Left lobe of liver (tissue), 2 donors: ENCODE data around the gene PHTF2. TPM values are rescaled to one million over a fixed set of nuclear protein-coding genes. Genes with fewer than 3 reads are reported as not detected.
A peak's percentile ranks its signal among the peaks of the same experiment; 100 is the strongest.
"Not testable (repeated sequence)": the region's sequence is repeated elsewhere in the genome, so short reads cannot be mapped to it uniquely, and the experiment has no call there.

ENCODE experiments used
- ATAC-seq: fragments of 200-7000 bp; cut with Tn5 transposase; one replicate; pipeline ENCODE4 v1.9.1; 2020; ENCODE audit warnings: mild to moderate bottlenecking, moderate library complexity
- DNase-seq: peaks from one replicate; pipeline ENCODE4 v3.0.0-alpha.2; 2020; ENCODE audit warnings: low spot score
- total RNA-seq: library from RNA; stranded (reverse); gene quantifications from one replicate; pipeline ENCODE4 v1.2.1, GENCODE V29; 2021
- donor health status: DM: no; HTN: no; CAD: no; lungs with moderate emphysema.
- donor health status: DM: no; HTN: yes; CAD: no.

Gene PHTF2
- total RNA-seq, 1 donor from 2014 or later = 3.3 TPM

- not testable (repeated sequence) for ATAC-seq, DNase-seq
Measured at GRCh38 chr7:77873416-77874327, 75.1 kb downstream of the PHTF2 start.

- ATAC-seq = no peak
- DNase-seq = no peak
Measured at GRCh38 chr7:77877791-77878190, 79.2 kb downstream of the PHTF2 start.

- no peak for DNase-seq
- ATAC-seq = no peak
Measured at GRCh38 chr7:77878500-77878899, 79.9 kb downstream of the PHTF2 start.

DNA sequence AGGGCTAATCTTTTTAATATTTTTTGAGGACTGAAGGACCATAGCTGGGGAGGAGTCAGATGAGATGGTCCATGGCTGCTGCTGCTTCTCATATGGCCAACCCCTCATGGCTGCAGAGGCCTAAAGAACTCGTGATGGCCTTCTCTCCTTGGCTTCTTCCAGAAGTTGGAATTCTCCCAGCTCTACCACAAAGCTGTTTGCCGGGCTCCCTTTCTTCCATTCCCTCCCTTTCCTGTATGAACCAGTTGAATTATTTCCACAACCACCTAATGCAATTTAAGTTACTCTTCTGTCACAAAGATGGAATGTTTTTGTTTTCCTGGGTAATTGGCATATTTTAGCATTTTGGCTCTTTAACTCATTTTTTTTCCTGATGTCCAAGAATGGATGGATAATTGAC is 80.7 kb downstream of the PHTF2 start:
- ATAC-seq (no peak), DNase-seq (no peak)

- ATAC-seq (no peak), DNase-seq (no peak)
Measured at GRCh38 chr7:77881871-77882270, 83.3 kb downstream of the PHTF2 start.

DNA sequence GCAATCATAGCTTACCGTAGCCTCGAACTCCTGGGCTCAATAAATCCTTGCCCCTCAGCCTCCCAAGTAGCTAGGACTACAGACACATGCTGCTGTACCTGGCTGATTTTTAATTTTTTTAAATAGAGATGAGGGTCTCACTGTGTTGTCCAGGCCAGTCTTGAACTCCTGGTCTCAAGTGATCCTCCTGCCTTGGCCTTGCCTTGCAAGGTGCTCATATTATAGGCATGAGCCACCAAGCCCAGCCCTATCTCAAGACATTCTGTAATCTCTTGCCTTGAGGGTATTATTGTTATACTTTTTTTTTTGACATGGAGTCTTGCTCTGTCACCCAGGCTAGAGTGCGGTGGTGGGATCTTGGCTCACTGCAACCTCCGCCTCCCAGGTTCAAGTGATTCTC is 86.6 kb downstream of the PHTF2 start:
- DNase-seq (no peak), ATAC-seq (no peak)

- DNase-seq = no peak
- no peak for ATAC-seq
Measured at GRCh38 chr7:77887567-77887966, 89.0 kb downstream of the PHTF2 start.

DNA sequence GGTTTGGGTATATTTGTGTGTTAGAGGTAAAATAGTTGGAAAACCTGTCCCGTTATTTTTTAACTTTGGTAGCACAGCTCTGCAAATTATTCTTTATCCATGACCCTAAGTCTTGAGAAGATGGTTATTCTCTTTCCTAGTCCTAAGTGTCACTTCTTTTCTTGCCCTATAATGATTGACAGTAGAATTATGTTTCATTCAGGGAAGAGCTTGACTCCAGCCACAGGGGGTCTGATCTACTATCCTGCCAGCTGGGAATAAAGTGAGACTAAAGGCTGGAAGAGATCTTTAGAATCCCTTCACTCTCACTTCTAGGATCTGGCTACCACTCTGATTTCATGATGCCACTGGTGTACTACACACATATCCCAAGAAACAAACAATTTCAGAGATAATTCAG is 90.4 kb downstream of the PHTF2 start:
- DNase-seq (no peak), ATAC-seq (no peak)

- DNase-seq (no peak), ATAC-seq (no peak)
Measured at GRCh38 chr7:77893813-77894212, 95.2 kb downstream of the PHTF2 start.

DNA sequence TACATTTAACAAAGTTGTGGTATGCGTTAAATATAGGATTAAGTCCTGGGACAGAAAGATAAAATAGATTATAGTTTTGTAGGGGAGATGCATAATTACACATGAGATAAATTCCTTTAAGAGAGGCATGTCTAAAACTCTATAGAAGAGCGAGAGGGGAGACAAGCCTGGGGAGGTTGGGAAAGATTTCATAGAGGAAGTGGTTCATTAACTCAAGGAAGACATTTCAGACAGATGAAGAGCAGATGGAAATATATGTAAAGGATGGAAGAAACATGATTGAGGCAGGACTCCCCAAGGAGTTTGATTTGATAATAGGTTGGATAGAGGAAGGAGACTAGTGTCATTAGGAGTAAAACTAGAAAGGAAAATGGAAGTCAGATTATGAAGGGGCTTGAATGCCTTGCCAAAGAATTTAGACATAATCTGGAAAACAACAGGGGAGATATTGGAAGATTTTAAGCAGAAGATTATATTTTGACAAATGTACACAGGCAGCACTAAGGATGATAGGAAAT is 96.1 kb downstream of the PHTF2 start:
- ATAC-seq (no peak), DNase-seq (no peak)

DNA sequence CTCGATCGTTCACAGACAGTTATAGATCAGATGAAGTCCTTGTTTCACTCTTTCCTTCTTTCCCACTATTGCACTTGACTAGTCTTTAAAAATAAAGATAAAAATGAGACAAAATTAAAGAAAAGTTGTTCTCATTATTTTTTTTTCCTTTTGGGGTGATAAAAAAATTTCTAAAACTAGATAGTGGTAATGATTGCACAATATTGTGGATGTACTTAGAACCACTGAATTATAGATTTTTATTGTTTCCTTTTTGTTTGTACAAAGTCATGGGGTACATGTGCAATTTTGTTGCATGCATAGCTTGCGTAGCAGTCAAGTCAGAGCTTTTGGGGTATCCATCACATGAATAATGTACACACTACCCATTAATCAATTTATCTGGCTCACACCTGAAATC is 97.3 kb downstream of the PHTF2 start:
- no peak for ATAC-seq
- no peak for DNase-seq

DNA sequence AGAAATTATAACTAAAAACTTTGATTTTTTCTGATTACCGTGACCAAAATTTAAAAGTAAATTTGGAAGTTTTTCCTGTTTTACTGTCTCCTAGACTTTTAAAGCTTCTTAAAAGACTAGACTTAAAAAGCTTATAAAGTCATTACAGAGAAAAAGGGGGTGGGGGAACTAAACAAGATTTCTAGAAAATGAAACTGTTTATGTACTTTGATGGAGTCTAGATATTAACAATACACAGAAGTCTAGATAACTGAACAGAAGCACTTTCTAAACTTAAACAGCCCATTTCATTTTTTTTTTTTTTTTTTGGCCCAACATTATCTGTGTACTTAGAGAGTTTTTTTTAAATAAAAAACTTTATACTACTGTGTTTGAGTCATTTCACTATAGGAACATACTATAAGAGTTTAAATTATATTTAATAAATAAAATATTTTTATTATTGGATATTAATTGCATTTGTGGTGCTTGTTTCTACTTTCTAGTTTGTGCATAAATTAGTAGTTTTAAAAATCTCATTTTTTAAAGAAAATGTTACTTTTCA is 98.5 kb downstream of the PHTF2 start:
- DNase-seq = no peak
- no peak for ATAC-seq

DNA sequence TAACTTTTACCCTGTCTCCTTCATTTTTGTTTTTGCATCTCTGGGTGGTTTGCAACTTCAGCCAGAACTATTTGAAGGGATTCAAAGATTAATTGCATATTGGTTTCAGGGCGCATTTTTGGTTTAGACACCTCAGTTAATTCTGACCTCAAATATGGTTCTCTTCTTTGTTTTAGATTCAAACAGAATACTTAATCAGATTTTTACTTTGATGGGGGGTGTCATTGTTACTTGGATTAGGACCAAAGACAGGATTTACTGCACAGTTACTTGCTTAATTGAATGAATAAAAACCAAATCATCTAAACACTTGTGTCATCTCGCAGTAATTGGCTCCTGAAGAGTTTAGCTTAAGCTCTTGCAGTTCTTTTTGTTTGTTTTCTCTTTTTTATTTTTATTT is 100.9 kb downstream of the PHTF2 start:
- ATAC-seq (no peak), DNase-seq (no peak)

- ATAC-seq (peak; percentile 55), DNase-seq (no peak)
Measured at GRCh38 chr7:77903597-77903996, 105.0 kb downstream of the PHTF2 start.

- DNase-seq = no peak
Measured at GRCh38 chr7:77904252-77904651, 105.7 kb downstream of the PHTF2 start.

DNA sequence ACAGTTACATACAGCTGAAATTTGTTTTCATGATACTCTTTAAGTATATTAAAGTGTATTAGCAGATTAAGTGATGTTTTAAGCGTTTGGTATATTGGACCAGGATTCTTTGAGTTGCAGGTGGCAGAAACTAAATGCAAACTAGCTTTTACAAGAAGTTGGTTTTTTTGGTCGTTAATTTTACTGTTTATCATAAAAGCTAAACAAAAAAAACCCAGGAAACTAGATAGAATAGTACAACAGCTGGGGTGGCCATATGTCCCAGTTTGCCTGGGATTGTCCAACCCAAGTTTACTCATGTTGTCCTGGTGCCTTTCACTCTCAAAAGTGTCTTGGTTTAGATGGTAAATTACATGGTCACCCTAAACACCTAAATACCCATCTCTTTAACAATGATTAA is 108.7 kb downstream of the PHTF2 start:
- DNase-seq = no peak
- ATAC-seq = no peak

More at GRCh38 chr7:77904252-77904651, 105.7 kb downstream of the PHTF2 start:
- no peak for ATAC-seq

- ATAC-seq (no peak), DNase-seq (no peak)
Measured at GRCh38 chr7:77908664-77909063, 110.1 kb downstream of the PHTF2 start.

DNA sequence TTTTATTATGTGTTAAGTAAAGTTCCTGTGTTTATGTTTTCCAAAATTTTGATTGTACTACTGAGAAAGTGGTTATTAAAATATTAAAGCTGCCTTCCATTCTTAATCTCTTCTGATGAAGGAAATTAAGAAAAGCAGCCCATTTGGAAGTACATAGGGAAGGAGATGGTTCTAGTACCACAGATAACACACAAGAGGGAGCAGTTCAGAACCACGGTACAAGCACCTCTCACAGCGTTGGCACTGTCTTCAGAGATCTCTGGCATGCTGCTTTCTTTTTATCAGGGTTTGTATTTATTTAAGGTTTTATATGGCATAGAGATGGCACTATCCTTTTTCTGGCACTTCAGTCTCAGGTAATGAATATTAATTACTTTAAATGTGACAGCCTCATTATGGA is 111.6 kb downstream of the PHTF2 start:
- peak; percentile 77 for ATAC-seq

GRCh38 chr7:77912293-77912692 is 113.7 kb downstream of the PHTF2 start:
- no peak for DNase-seq
- ATAC-seq = no peak

More for the DNA sequence above, 111.6 kb downstream of the PHTF2 start:
- DNase-seq = no peak

- no peak for ATAC-seq
- DNase-seq = no peak
Measured at GRCh38 chr7:77913977-77914607, 115.5 kb downstream of the PHTF2 start.

DNA sequence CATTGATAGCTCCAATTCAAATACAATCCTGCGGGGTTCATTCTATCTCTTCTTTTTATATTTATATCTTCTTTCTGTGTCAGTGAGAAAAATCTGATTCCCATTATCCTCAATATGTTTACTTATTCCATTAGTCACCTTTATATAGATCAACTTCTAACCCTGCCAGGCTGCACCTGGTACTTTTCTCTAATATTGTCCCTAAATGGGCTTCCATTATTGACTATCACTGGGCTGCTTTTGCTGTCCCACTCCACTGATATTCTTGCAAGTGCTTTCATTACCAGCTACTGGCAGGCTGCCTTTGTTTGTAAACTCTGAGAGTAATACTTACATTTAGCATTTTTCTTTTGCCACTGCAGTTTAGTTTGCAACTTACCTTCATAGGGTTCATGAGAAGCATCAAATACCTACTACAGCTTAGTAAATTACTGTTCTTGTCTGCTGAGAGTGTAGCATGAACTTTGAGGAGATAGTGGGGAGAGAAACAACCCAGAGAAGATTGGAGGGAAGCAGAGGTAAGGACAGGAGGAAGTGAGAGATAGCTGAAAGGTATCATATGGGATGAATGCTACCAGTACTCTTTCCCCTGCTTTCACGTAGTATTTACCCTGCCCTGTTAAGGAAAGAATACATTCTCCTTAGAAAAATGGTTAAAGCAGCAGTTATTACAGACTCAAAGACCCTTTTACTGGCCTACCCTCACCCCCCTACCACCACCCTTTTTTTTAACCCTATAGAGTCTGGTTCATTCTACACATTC is 119.1 kb downstream of the PHTF2 start:
- DNase-seq (no peak), ATAC-seq (no peak)
